ENCODE data around the gene MEIS2. TPM values are rescaled to one million over a fixed set of nuclear protein-coding genes. Genes with fewer than 3 reads are reported as not detected.

MEIS2 gene
- total RNA-seq, 2 experiments from 2014 or later, result not detected

GRCh38 chr15:36844534-36844998 lies 255.8 kb downstream of the MEIS2 start:
- no peaks in the 10 kb centered on the region for H3K4me1 Mint-ChIP-seq
- no peak overlapping the region for H3K27ac Mint-ChIP-seq
- H3K4me3 Mint-ChIP-seq, result no peak overlapping the region
- DNase-seq, result no peak
- peaks cover 7% of the 10 kb centered on the region for H3K27me3 Mint-ChIP-seq
- H3K36me3 Mint-ChIP-seq, result no peaks in the 10 kb centered on the region
- POLR2A ChIA-PET, result no interaction called here
- ATAC-seq (ENCODE audit: low read depth), result no peak
- peaks cover 1% of the 10 kb centered on the region for H3K9me3 Mint-ChIP-seq

- ATAC-seq (ENCODE audit: low read depth), result no peak
- DNase-seq, result no peak
- H3K36me3 Mint-ChIP-seq, result no peaks in the 10 kb centered on the region
- H3K4me3 Mint-ChIP-seq, result no peak overlapping the region
- H3K27ac Mint-ChIP-seq, result no peak overlapping the region
- no peaks in the 10 kb centered on the region for H3K4me1 Mint-ChIP-seq
- POLR2A ChIA-PET, result no interaction called here
- peaks cover 1% of the 10 kb centered on the region for H3K9me3 Mint-ChIP-seq
- peaks cover 7% of the 10 kb centered on the region for H3K27me3 Mint-ChIP-seq
Observed at GRCh38 chr15:36843822-36844221, 256.5 kb downstream of the MEIS2 start.

GRCh38 chr15:36841193-36841592 lies 259.2 kb downstream of the MEIS2 start:
- no peaks in the 10 kb centered on the region for H3K4me1 Mint-ChIP-seq
- no peak for ATAC-seq (ENCODE audit: low read depth)
- peaks cover 9% of the 10 kb centered on the region for H3K27me3 Mint-ChIP-seq
- POLR2A ChIA-PET, result no interaction called here
- H3K9me3 Mint-ChIP-seq, result peaks cover 1% of the 10 kb centered on the region
- no peaks in the 10 kb centered on the region for H3K36me3 Mint-ChIP-seq
- no peak overlapping the region for H3K27ac Mint-ChIP-seq
- no peak for DNase-seq
- no peak overlapping the region for H3K4me3 Mint-ChIP-seq

Small RNA genes lying within 50 kb of the gene (microRNA-seq; reads per million reads assigned to microRNA genes)
- not detected for gene MIR8063

All from activated naive CD8-positive, alpha-beta T cell treated with anti-CD3 and anti-CD28 coated beads, Interleukin-2, amount 10 ng/mL, durations not matched to agents 7 days and 5 days (primary cell).